DND-41 (cell line): Measurements from ENCODE around the gene GPRIN1.

ENCODE experiments used
- ATAC-seq: fragments of 200-7000 bp; cut with Tn5 transposase; 3 replicates; pipeline ENCODE4 v1.9.1; 2021; ENCODE audit warnings: low read depth; ENCODE audit not compliant: insufficient read depth
- DNase-seq: peaks from one replicate; pipeline ENCODE4 v3.0.0-alpha.2; 2020
- H2AFZ ChIP-seq: 2 replicates; pipeline ENCODE4 v1.6.0; 2012; ENCODE audit warnings: low read depth, low read length
- H3K27ac ChIP-seq: 2 replicates; pipeline ENCODE4 v1.5.1; 2012; ENCODE audit warnings: low read length, inconsistent platforms
- H3K27me3 ChIP-seq: fragments of 200-600 bp; sonication (generic); 2 replicates; pipeline ENCODE4 v1.6.0; 2012; ENCODE audit warnings: low read length, mild to moderate bottlenecking, inconsistent platforms; ENCODE audit not compliant: insufficient read depth, poor library complexity
- H3K36me3 ChIP-seq: 2 replicates; pipeline ENCODE4 v1.5.1; 2012; ENCODE audit warnings: low read length, inconsistent platforms; ENCODE audit not compliant: insufficient read depth
- H3K4me1 ChIP-seq: 2 replicates; pipeline ENCODE4 v1.5.1; 2012; ENCODE audit warnings: mild to moderate bottlenecking, low read length; ENCODE audit not compliant: insufficient read depth
- H3K4me2 ChIP-seq: 2 replicates; pipeline ENCODE4 v1.6.0; 2012; ENCODE audit warnings: mild to moderate bottlenecking, moderate library complexity, low read length, inconsistent platforms; ENCODE audit not compliant: insufficient read depth
- H3K4me3 ChIP-seq, 2 experiments: fragments of 200-600 bp in 1 of 2; shearing (Covaris generic) in 1 of 2; 2 replicates each; pipeline ENCODE4 v1.5.1; 2012 to 2016; ENCODE audit warnings: inconsistent platforms in 2 of 2, low read length in 2 of 2, mild to moderate bottlenecking in 2 of 2, low read depth in 1 of 2, moderate library complexity in 1 of 2
- H3K79me2 ChIP-seq: 2 replicates; pipeline ENCODE4 v1.6.0; 2012; ENCODE audit warnings: low read length, inconsistent platforms; ENCODE audit not compliant: insufficient read depth
- H3K9ac ChIP-seq: 2 replicates; pipeline ENCODE4 v1.6.0; 2012; ENCODE audit warnings: low read depth, mild to moderate bottlenecking, inconsistent platforms, low read length, moderate library complexity
- H3K9me3 ChIP-seq: 2 replicates; pipeline ENCODE4 v1.5.1; 2012; ENCODE audit warnings: low read length, moderate library complexity, mild to moderate bottlenecking, inconsistent platforms; ENCODE audit not compliant: insufficient read depth, severe bottlenecking
- H4K20me1 ChIP-seq: 2 replicates; pipeline ENCODE4 v1.6.0; 2012; ENCODE audit warnings: low read length; ENCODE audit not compliant: insufficient read depth
- EZH2 ChIP-seq: IDR thresholded peaks from 3 replicates; pipeline ENCODE4 v1.6.1; 2012; ENCODE audit warnings: borderline replicate concordance, low read depth, mild to moderate bottlenecking, moderate library complexity, low read length, inconsistent platforms; ENCODE audit not compliant: severe bottlenecking
- TF ChIP-seq, protein P1 (sequence below): IDR thresholded peaks from 2 replicates; pipeline ENCODE4 v1.5.1; 2012; ENCODE audit warnings: borderline replicate concordance, low read length, moderate library complexity, mild to moderate bottlenecking; ENCODE audit not compliant: poor library complexity, severe bottlenecking; ENCODE audit errors: extremely low read depth

The GPRIN1 gene

DNA sequence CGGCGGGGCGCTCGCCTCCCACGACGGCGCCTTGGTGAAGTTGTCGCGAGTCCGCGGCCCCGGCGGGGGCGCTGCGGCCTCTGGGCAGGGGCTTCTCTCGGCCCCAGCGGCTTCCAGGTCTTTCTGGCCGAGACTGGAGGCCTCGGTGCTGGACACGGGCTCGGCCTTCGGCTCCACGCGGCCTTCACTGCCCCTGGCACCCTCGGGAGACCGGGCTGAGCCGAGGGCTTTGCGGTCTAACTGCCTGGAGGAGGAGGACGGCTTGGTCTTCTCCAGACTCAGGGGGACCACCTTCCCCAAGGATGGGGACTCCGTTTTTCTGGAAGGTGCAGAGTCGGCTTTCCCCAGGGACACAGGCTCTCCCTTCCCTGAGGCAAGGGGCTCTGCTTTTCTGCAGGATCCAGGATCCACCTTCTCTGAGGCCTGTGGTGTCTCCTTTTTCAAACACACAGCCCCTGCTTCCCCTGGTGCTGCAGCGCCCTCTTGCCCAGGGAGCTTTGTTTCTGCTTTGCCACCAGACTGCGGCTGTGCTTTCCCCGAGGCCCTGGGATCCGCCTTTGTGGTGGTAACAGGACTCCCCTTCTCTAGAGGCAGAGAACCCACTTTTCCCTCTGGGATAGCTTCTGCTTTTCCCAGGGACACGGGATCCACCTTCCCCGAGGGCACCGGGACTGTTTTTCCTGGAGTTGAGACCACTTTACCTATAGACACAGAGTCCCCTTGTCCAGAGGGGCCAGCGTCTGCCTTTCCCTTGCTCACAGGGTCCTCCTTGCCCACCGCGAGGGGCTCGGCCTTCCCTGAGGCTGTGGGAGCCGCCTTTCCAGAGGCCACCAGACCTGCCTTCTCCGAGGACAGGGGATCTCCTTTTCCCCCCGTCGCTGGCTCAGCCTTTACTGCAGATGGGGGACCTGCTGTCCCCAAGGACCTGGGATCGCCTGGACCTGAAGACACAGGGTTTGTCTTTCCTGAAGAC, 12.3 kb downstream of the GPRIN1 start:
- H3K4me3 ChIP-seq: no peak overlapping the region
- H3K4me2 ChIP-seq: no peak overlapping the region
- H4K20me1 ChIP-seq: no peaks in the 10 kb centered on the region
- no peak for ATAC-seq
- H2AFZ ChIP-seq: no peak overlapping the region
- H3K36me3 ChIP-seq: no peaks in the 10 kb centered on the region
- H3K9ac ChIP-seq: no peak overlapping the region
- no peaks in the 10 kb centered on the region for H3K4me1 ChIP-seq
- DNase-seq: no peak
- H3K79me2 ChIP-seq: no peaks in the 10 kb centered on the region
- TF ChIP-seq, protein P1, sequence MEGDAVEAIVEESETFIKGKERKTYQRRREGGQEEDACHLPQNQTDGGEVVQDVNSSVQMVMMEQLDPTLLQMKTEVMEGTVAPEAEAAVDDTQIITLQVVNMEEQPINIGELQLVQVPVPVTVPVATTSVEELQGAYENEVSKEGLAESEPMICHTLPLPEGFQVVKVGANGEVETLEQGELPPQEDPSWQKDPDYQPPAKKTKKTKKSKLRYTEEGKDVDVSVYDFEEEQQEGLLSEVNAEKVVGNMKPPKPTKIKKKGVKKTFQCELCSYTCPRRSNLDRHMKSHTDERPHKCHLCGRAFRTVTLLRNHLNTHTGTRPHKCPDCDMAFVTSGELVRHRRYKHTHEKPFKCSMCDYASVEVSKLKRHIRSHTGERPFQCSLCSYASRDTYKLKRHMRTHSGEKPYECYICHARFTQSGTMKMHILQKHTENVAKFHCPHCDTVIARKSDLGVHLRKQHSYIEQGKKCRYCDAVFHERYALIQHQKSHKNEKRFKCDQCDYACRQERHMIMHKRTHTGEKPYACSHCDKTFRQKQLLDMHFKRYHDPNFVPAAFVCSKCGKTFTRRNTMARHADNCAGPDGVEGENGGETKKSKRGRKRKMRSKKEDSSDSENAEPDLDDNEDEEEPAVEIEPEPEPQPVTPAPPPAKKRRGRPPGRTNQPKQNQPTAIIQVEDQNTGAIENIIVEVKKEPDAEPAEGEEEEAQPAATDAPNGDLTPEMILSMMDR: peak; percentile 29
- no peak for TF ChIP-seq EZH2
- peaks cover 15% of the 10 kb centered on the region for H3K27me3 ChIP-seq
- H3K27ac ChIP-seq: no peak overlapping the region
- no peaks in the 10 kb centered on the region for H3K9me3 ChIP-seq

DNA sequence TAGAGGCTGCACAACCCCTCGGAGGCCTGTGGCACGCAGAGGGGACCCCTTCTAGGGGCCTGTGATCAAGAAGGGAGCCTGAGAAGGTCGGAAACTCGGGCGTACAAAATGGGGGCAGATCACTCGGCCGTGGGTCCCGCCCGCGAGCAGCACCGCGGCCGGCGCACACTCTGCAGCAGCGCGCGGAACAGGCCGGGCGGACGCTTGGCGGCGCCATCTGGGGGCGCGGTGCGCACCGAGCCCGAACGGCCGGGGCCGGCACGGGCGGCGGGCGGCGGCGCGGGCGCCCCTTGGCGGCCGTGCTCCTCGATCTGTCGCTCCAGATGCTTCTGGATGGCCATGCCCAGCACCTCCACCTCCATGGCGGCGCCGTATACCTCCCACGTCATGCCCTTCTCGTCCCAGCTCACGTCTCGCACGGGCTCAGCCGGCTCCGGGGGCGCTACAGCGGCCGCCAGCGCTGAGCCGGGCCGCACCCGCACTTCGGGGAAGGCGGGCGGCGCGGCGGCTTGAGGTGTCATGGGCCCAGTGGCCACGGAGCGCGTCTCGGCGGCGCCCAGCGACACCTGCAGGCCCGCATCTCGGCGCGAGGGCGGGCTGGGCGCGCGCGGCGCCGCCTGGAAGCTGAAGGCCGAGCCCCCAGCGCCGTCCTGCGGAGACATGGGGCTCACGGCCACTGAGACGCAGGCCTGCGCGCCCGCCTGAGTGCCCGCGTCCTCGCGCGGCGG, 13.1 kb downstream of the GPRIN1 start:
- H3K4me1 ChIP-seq: no peaks in the 10 kb centered on the region
- no peaks in the 10 kb centered on the region for H3K36me3 ChIP-seq
- H3K27ac ChIP-seq: no peak overlapping the region
- DNase-seq (no peak), ATAC-seq (no peak)
- no peaks in the 10 kb centered on the region for H3K9me3 ChIP-seq
- no peaks in the 10 kb centered on the region for H4K20me1 ChIP-seq
- H3K4me2 ChIP-seq: no peak overlapping the region
- H3K4me3 ChIP-seq: no peak overlapping the region
- no peak overlapping the region for H3K9ac ChIP-seq
- peaks cover 7% of the 10 kb centered on the region for H3K27me3 ChIP-seq
- no peak for TF ChIP-seq EZH2
- TF ChIP-seq, protein P1: no peak
- H3K79me2 ChIP-seq: no peaks in the 10 kb centered on the region
- H2AFZ ChIP-seq: no peak overlapping the region

DNA sequence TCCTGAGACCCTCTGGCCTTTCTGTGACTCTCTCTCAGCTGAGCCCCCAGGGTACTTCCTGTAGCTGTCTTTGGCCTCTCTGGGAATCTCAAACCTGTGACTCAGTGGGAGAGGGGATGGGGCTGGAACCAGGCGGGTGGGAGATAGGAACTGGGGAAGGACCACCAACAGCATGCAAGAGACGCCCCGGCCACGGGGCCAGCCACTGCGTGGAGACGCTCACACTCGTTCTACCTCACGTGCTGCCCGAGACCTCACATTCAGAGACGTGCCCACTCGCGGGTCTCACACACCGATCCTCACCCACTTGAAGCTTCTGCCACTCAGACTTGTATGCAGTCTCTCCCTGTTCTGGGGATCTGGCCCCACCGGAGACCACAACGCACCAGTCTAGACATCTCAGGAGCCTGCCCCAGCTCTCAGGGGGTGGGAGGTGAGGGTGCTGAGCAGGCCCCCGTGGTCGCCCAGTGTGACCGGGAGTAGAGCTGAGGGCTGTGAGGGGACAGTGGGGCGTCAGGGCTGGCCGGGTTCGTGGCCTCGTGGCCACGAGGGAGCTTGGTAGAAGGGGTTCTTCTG, 13.8 kb downstream of the GPRIN1 start:
- Histone ChIP-seq H3K79me2 (no peaks in the 10 kb centered on the region), H3K9ac (no peak overlapping the region), H3K4me2 (no peak overlapping the region), H3K27me3 (peaks cover under 1% of the 10 kb centered on the region), H3K27ac (no peak overlapping the region), H3K4me1 (no peaks in the 10 kb centered on the region), H3K36me3 (no peaks in the 10 kb centered on the region), H4K20me1 (no peaks in the 10 kb centered on the region), H3K4me3 (no peak overlapping the region), H3K9me3 (peaks cover 4% of the 10 kb centered on the region), H2AFZ (no peak overlapping the region)
- TF ChIP-seq EZH2: no peak
- TF ChIP-seq, protein P1: no peak
- ATAC-seq (no peak), DNase-seq (no peak)
